CD14-positive monocyte (primary cell): ENCODE results near the gene DRAM1. TPM values are rescaled to one million over a fixed set of nuclear protein-coding genes. Genes with fewer than 3 reads are reported as not detected.

Source experiments
- DNase-seq, 3 donors: peaks; one replicate each; pipeline ENCODE4 v3.0.0-alpha.2; 2011 to 2022
- H2AFZ ChIP-seq: 2 replicates; pipeline ENCODE4 v1.6.0; 2012; ENCODE audit warnings: mild to moderate bottlenecking, low read depth, low read length, inconsistent platforms; ENCODE audit not compliant: insufficient read depth, poor library complexity, severe bottlenecking
- H3K27ac ChIP-seq, 2 donors: 1 replicate in 1 of 2; 2 replicates in 1 of 2; pipeline ENCODE4 v1.5.1; 2012 to 2013; ENCODE audit warnings: low read length in 2 of 2, control low read depth in 1 of 2, inconsistent platforms in 1 of 2, low read depth in 1 of 2, mild to moderate bottlenecking in 1 of 2
- H3K27me3 ChIP-seq, 2 donors: one replicate each; pipeline versions ENCODE4 v1.6.0 to v1.6.1; 2011 to 2013; ENCODE audit warnings: low read length in 2 of 2; ENCODE audit not compliant: control insufficient read depth in 2 of 2, insufficient read depth in 2 of 2
- H3K36me3 ChIP-seq, 2 donors: replicated peaks in 1 of 2; 1 replicate in 1 of 2; 2 replicates in 1 of 2; pipeline versions ENCODE4 v1.5.1 to v1.6.1; 2012 to 2013; ENCODE audit warnings: low read length in 2 of 2, control low read depth in 1 of 2, inconsistent platforms in 1 of 2, mild to moderate bottlenecking in 1 of 2; ENCODE audit not compliant: insufficient read depth in 2 of 2, control insufficient read depth in 1 of 2
- H3K4me1 ChIP-seq, 2 donors: 1 replicate in 1 of 2; 2 replicates in 1 of 2; pipeline versions ENCODE4 v1.5.1 to v1.6.1; 2012 to 2013; ENCODE audit warnings: low read length in 2 of 2, control low read depth in 1 of 2, inconsistent platforms in 1 of 2, mild to moderate bottlenecking in 1 of 2, moderate library complexity in 1 of 2; ENCODE audit not compliant: insufficient read depth in 2 of 2, control insufficient read depth in 1 of 2
- H3K4me2 ChIP-seq: replicated peaks from 2 replicates; pipeline ENCODE3; 2012; ENCODE audit warnings: low read length, moderate library complexity, mild to moderate bottlenecking; ENCODE audit not compliant: poor library complexity, severe bottlenecking; ENCODE audit errors: extremely low read depth
- H3K4me3 ChIP-seq, 3 experiments: fragments of 200-600 bp in 1 of 3; sonication (generic) in 1 of 3; replicated peaks in 1 of 3; 1 replicate in 2 of 3; 2 replicates in 1 of 3; pipeline ENCODE4 v1.5.1; 2011 to 2013; ENCODE audit warnings: low read length in 3 of 3, mild to moderate bottlenecking in 3 of 3, control low read depth in 2 of 3, low read depth in 2 of 3, inconsistent platforms in 1 of 3, moderate library complexity in 1 of 3
- H3K79me2 ChIP-seq: 2 replicates; pipeline ENCODE4 v1.6.0; 2012; ENCODE audit warnings: mild to moderate bottlenecking, control low read depth, inconsistent platforms, low read length, moderate library complexity; ENCODE audit not compliant: insufficient read depth
- H3K9ac ChIP-seq: 2 replicates; pipeline ENCODE4 v1.6.0; 2017; ENCODE audit warnings: low read length, mild to moderate bottlenecking; ENCODE audit not compliant: insufficient read depth, poor library complexity, severe bottlenecking
- H3K9me3 ChIP-seq, 2 donors: replicated peaks in 1 of 2; 1 replicate in 1 of 2; 2 replicates in 1 of 2; pipeline versions ENCODE4 v1.5.1 to v1.6.1; 2012 to 2013; ENCODE audit warnings: low read length in 2 of 2, control low read depth in 1 of 2; ENCODE audit not compliant: control insufficient read depth in 1 of 2, insufficient read depth in 1 of 2
- H4K20me1 ChIP-seq: 2 replicates; pipeline ENCODE4 v1.6.0; 2012; ENCODE audit warnings: mild to moderate bottlenecking, low read length, control low read depth, moderate library complexity; ENCODE audit not compliant: insufficient read depth
- H3K27ac Mint-ChIP-seq, 7 donors: one replicate each; pipeline ENCODE4 v1.8.0; 2020; ENCODE audit warnings: mild to moderate bottlenecking in 7 of 7, mixed read lengths in 7 of 7, moderate library complexity in 6 of 7, inconsistent platforms in 2 of 7
- H3K27me3 Mint-ChIP-seq, 3 donors: one replicate each; pipeline ENCODE4 v1.8.0; 2021 to 2022; ENCODE audit warnings: low read depth in 3 of 3, mild to moderate bottlenecking in 3 of 3, mixed read lengths in 3 of 3, moderate library complexity in 3 of 3, inconsistent platforms in 1 of 3
- H3K36me3 Mint-ChIP-seq, 2 donors: one replicate each; pipeline ENCODE4 v1.8.0; 2020; ENCODE audit warnings: mixed read lengths in 2 of 2, inconsistent platforms in 1 of 2, mild to moderate bottlenecking in 1 of 2
- H3K4me1 Mint-ChIP-seq: one replicate; pipeline ENCODE4 v1.8.0; 2020; ENCODE audit warnings: mild to moderate bottlenecking, mixed read lengths
- H3K4me3 Mint-ChIP-seq, 2 donors: one replicate each; pipeline ENCODE4 v1.8.0; 2020; ENCODE audit warnings: mild to moderate bottlenecking in 2 of 2, mixed read lengths in 2 of 2, moderate library complexity in 1 of 2
- H3K9me3 Mint-ChIP-seq, 7 donors: one replicate each; pipeline ENCODE4 v1.8.0; 2020 to 2022; ENCODE audit warnings: mixed read lengths in 7 of 7, mild to moderate bottlenecking in 6 of 7, moderate library complexity in 6 of 7, inconsistent platforms in 2 of 7
- CTCF ChIP-seq: fragments of 200-600 bp; IDR thresholded peaks from one replicate; pipeline ENCODE4 v1.8.0; 2022; ENCODE audit warnings: antibody characterized with exemption, mild to moderate bottlenecking
- WGBS: methylation state at CpG from one replicate; pipeline ENCODE4 v1.1.5; 2013; ENCODE audit warnings: missing lambda C conversion rate; ENCODE audit not compliant: insufficient coverage; 5-methylcytosine and 5-hydroxymethylcytosine counted together
- intact Hi-C, 2 donors: fragments of 100-400 bp; cut with micrococcal nuclease; formaldehyde crosslinking; loops; one replicate each; pipeline versions ENCODE4 v1.15.0 to v1.15.1; 2023
- polyA plus RNA-seq, 3 donors: library from polyadenylated mRNA; depleted of rRNA in 1 of 3; unstranded in 2 of 3; stranded (reverse) in 1 of 3; fragments of 300-500 nt in 2 of 3; fragments of >200 nt in 1 of 3; fragmentation: Illumina TruSeq in 2 of 3; gene quantifications; 1 replicate in 2 of 3; 2 replicates in 1 of 3; pipeline ENCODE4 v1.2.3, GENCODE V29; 2012 to 2021

The DRAM1 gene
- polyA plus RNA-seq, 3 donors, result 14.0 to 49.7 (median 43.0) TPM

GRCh38 chr12:101945369-101946232 is 68.2 kb downstream of the DRAM1 start:
- H3K27me3 ChIP-seq, result no peaks in the 10 kb centered on the region
- peaks cover 9% of the 10 kb centered on the region for H3K4me1 Mint-ChIP-seq
- H3K9me3 Mint-ChIP-seq, result no peaks in the 10 kb centered on the region
- no peak overlapping the region for H3K4me3 ChIP-seq
- no peak for TF ChIP-seq CTCF
- H3K79me2 ChIP-seq, result no peaks in the 10 kb centered on the region
- H3K9ac ChIP-seq, result no peak overlapping the region
- no peaks in the 10 kb centered on the region for H3K9me3 ChIP-seq
- no peak for DNase-seq
- 100% methylated on average over 4 of the region's 15 CpGs for WGBS
- H3K36me3 ChIP-seq, result no peaks in the 10 kb centered on the region
- H3K27me3 Mint-ChIP-seq, result peaks cover 0 to 2% (median 1%) of the 10 kb centered on the region in 3 donors
- H3K36me3 Mint-ChIP-seq, result no peaks in the 10 kb centered on the region
- no peak overlapping the region for H3K4me2 ChIP-seq
- peaks cover 0 to 6% of the 10 kb centered on the region in 2 donors for H3K4me1 ChIP-seq
- H3K4me3 Mint-ChIP-seq, result no peak overlapping the region
- intact Hi-C loops, result loop anchor here in 1 of 2 donors (10.0 kb wide), 1 partner anchor 759 kb away; no protein-coding TSS in a partner anchor
- H4K20me1 ChIP-seq, result no peaks in the 10 kb centered on the region
- H3K27ac ChIP-seq, result no peak overlapping the region
- H3K27ac Mint-ChIP-seq, result no peak overlapping the region
- H2AFZ ChIP-seq, result no peak overlapping the region

DNA sequence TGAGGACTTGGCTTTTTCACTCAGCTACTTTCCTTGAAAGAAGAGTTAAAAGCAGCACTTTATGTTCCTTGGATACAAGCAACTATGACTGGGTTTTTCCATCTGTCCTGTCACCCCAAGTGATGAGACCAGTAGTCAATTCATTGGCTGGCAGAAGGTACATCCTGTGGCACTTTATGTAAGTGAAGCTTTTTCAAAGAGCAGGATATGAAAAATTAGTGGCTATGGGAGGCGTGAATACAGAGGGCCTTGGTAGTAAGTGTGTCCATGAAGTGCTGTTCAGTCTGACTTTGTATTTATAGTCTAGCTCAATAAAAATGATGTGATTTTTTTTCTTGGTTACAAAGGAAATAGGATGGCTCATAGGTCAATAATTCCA is 68.8 kb downstream of the DRAM1 start:
- Mint-ChIP-seq H3K27ac (no peak overlapping the region), H3K4me3 (no peak overlapping the region), H3K27me3 (peaks cover 0 to 2% (median 1%) of the 10 kb centered on the region in 3 donors), H3K36me3 (no peaks in the 10 kb centered on the region), H3K4me1 (peaks cover 6% of the 10 kb centered on the region), H3K9me3 (no peaks in the 10 kb centered on the region)
- DNase-seq, result no peak
- WGBS, result no CpG with 5 or more reads among the region's 1 CpG
- Histone ChIP-seq H3K79me2 (no peaks in the 10 kb centered on the region), H3K4me2 (no peak overlapping the region), H3K9ac (no peak overlapping the region), H4K20me1 (no peaks in the 10 kb centered on the region), H2AFZ (no peak overlapping the region), H3K9me3 (no peaks in the 10 kb centered on the region), H3K27ac (no peak overlapping the region), H3K4me1 (peaks cover 0 to 6% of the 10 kb centered on the region in 2 donors), H3K4me3 (no peak overlapping the region), H3K36me3 (no peaks in the 10 kb centered on the region), H3K27me3 (no peaks in the 10 kb centered on the region)
- intact Hi-C loops, result loop anchor here in 1 of 2 donors (10.0 kb wide), 1 partner anchor 759 kb away; no protein-coding TSS in a partner anchor
- TF ChIP-seq CTCF, result no peak
